SH-SY5Y (cell line): Measurements from ENCODE around the gene KLHL3.

Experiments used
- GATA2 ChIP-seq: IDR thresholded peaks from 2 replicates; pipeline ENCODE4 v1.6.1; 2011; ENCODE audit warnings: mild to moderate bottlenecking, low read depth, low read length
- GATA3 ChIP-seq: IDR thresholded peaks from 2 replicates; pipeline ENCODE4 v1.6.1; 2011; ENCODE audit warnings: low read depth, mild to moderate bottlenecking, low read length, moderate library complexity

- no peak for TF ChIP-seq GATA2
- no peak for TF ChIP-seq GATA3
Measured at GRCh38 chr5:137731176-137731575, 4.7 kb downstream of the KLHL3 start.
